ENCODE results near the gene ZDHHC19. TPM values are rescaled to one million over a fixed set of nuclear protein-coding genes. Genes with fewer than 3 reads are reported as not detected.

Gene ZDHHC19
- total RNA-seq, 1 donor from 2014 or later = not detected

DNA sequence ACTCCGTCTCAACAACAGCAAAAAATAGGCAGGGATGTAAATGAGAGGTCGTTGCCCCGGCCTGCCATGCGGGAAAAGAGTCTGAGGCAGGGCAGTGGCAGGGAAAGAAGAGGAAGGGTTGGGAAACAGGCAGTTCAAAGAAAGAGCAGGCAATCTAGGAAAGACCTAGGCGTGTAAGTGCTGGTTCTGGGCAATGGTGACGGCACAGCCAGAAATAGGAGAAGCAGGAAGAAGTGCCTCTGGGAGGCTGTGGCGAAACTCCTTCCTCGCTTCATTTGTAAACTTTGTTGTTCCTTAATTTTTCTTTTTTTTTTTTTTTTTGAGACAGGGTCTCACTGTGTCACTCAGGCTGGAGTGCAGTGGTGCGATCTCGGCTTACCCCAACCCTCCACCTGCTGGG is 9.4 kb upstream of the ZDHHC19 start:
- no peak overlapping the region for H3K4me3 ChIP-seq (ENCODE audit: low read depth, low read length)
- peaks cover 30% of the 10 kb centered on the region for H3K27me3 ChIP-seq (ENCODE audit: control insufficient read depth, insufficient read depth, low read length)
- DNase-seq (ENCODE audit: low read depth) = no peak
- H3K36me3 ChIP-seq (ENCODE audit: control insufficient read depth, insufficient read depth, low read length) = no peaks in the 10 kb centered on the region
- TF ChIP-seq, protein P1, sequence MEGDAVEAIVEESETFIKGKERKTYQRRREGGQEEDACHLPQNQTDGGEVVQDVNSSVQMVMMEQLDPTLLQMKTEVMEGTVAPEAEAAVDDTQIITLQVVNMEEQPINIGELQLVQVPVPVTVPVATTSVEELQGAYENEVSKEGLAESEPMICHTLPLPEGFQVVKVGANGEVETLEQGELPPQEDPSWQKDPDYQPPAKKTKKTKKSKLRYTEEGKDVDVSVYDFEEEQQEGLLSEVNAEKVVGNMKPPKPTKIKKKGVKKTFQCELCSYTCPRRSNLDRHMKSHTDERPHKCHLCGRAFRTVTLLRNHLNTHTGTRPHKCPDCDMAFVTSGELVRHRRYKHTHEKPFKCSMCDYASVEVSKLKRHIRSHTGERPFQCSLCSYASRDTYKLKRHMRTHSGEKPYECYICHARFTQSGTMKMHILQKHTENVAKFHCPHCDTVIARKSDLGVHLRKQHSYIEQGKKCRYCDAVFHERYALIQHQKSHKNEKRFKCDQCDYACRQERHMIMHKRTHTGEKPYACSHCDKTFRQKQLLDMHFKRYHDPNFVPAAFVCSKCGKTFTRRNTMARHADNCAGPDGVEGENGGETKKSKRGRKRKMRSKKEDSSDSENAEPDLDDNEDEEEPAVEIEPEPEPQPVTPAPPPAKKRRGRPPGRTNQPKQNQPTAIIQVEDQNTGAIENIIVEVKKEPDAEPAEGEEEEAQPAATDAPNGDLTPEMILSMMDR (IDR thresholded peaks at IDR 0.05; ENCODE audit: insufficient read depth, low read length, poor library complexity, severe bottlenecking) = no peak

DNA sequence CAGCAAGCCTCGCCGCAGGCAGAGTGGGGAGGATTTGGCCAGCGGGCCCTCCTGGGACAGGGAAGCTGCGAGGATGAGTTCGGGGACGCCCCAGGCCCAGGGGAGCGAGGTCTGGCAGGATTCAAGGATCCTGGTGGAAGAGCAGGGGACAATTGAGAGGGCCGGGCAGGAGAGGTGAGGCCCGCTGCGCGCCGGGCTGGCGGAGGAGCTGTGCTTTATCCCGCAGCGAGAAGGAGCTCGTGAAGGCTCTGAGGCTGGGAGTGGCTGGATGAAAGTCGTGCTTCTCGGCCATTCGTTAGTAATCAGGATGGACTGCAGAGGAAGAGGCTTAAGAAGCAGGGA is 8.7 kb upstream of the ZDHHC19 start:
- DNase-seq (ENCODE audit: low read depth) = no peak
- H3K36me3 ChIP-seq (ENCODE audit: control insufficient read depth, insufficient read depth, low read length) = no peaks in the 10 kb centered on the region
- TF ChIP-seq, protein P1 (IDR thresholded peaks at IDR 0.05; ENCODE audit: insufficient read depth, low read length, poor library complexity, severe bottlenecking) = no peak
- H3K4me3 ChIP-seq (ENCODE audit: low read depth, low read length) = no peak overlapping the region
- H3K27me3 ChIP-seq (ENCODE audit: control insufficient read depth, insufficient read depth, low read length) = peaks cover 33% of the 10 kb centered on the region

DNA sequence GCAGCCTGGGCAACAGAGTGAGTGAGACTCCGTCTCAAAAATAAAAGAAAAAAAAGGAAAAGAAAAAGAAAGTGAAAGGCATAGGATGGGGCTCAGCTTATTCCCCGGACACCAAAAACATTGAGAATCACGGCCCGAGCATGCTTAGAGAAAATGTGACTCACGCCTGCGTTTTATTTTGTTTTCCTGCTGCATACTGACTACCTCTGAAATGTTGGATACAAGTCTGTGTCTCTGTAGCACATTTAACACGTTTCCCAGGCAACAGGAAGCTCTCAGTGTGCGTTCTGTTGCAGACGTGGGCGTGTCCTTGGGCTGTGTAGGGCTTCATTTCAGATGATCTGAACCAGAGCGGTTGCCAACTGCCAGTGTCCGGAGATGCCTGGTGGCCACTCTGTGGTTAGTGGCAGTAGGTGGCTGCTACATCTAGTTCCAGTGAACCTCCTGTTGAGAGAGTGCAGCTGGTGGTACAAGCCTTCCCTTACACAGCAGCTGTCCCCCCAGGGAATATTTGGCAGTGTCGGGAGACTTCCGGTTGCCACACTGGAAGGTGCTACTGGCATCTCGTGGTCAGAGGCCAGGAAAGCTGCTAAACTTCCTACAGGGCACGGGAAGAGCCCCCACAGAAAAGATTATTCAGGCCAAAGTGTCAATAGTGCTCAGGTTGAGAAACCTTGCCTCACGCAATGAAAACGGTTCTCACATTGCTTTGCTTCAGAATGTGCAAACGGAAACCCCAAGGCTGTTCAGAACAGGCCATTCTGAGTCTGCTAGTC is 8.2 kb upstream of the ZDHHC19 start:
- no peak overlapping the region for H3K4me3 ChIP-seq (ENCODE audit: low read depth, low read length)
- peak; percentile 66 for DNase-seq (ENCODE audit: low read depth)

DNA sequence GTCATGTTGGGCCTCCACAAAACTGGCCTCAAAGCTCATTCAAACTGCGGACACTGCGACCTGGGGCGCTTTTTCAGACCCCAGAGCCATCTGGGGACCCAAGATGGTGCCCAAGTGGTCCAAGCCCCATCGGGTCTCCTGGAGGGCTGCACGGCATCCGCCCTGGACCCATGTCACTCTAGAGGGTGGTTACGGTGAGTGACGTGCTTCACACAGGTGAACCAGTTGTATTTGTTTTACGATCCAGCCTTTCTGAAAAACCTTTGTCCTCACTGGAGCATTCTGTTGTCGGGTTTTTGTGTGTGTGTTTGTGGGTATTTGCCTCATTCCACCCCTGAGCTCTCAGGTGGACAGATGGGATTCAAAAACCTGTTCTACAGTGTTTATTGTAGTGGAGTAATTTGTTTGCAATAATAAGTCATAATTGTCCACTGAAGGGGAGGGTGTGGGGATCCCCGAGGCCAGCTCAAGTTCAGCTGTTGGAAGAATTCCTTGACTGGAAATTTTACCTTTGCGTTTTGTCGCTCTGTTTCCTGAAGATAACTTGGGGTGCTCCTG is 7.0 kb upstream of the ZDHHC19 start:
- TF ChIP-seq, protein P1 (IDR thresholded peaks at IDR 0.05; ENCODE audit: insufficient read depth, low read length, poor library complexity, severe bottlenecking) = no peak
- DNase-seq (ENCODE audit: low read depth) = no peak
- no peak overlapping the region for H3K4me3 ChIP-seq (ENCODE audit: low read depth, low read length)

More for the DNA sequence above, 8.2 kb upstream of the ZDHHC19 start:
- no peaks in the 10 kb centered on the region for H3K36me3 ChIP-seq (ENCODE audit: control insufficient read depth, insufficient read depth, low read length)
- peaks cover 35% of the 10 kb centered on the region for H3K27me3 ChIP-seq (ENCODE audit: control insufficient read depth, insufficient read depth, low read length)
- TF ChIP-seq, protein P1 (IDR thresholded peaks at IDR 0.05; ENCODE audit: insufficient read depth, low read length, poor library complexity, severe bottlenecking) = no peak

DNA sequence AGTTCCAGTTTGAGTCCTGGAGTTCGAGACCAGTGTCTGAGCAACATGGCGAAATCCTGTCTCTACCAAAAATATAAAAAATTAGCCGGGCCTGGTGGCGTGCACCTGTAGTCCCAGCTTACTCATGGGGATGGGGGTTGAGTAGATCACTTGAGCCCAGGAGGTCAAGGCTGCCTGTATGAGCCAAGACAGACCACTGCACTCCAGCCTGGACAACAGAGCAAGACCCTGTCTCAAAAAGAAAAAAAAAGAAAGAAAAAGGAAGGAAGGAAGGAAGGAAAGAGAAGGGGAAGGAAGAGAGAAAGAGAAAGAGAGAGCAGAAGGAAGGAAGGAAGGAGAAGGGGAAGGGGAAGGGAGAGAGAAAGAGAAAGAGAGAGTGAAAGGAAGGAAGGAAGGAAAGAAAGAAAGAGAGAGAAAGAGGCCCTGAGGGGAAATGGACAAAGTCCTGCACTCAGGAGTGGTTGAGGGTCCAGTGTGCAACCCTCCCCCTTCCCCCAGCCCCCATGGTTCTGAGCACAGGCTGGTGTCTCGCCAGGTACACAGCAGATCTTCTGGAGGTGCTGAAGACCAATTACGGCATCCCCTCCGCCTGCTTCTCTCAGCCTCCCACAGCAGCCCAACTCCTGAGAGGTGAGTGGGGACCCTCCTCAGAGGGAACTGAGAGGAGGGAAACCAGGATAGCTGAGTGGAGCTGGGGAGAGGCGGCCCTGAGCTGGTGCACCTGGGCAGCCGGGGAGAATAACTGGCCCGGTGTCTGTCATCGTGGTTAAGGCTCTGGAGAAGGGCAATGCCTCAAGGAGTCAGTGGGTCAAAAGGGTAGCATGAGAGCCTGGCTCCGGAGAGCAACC is 6.3 kb upstream of the ZDHHC19 start:
- Histone ChIP-seq H3K27me3 (ENCODE audit: control insufficient read depth, insufficient read depth, low read length) (peaks cover 32% of the 10 kb centered on the region), H3K36me3 (ENCODE audit: control insufficient read depth, insufficient read depth, low read length) (no peaks in the 10 kb centered on the region), H3K4me3 (ENCODE audit: low read depth, low read length) (no peak overlapping the region)
- DNase-seq (ENCODE audit: low read depth) = no peak
- TF ChIP-seq, protein P1 (IDR thresholded peaks at IDR 0.05; ENCODE audit: insufficient read depth, low read length, poor library complexity, severe bottlenecking) = no peak

More for the DNA sequence above, 7.0 kb upstream of the ZDHHC19 start:
- Histone ChIP-seq H3K27me3 (ENCODE audit: control insufficient read depth, insufficient read depth, low read length) (peaks cover 34% of the 10 kb centered on the region), H3K36me3 (ENCODE audit: control insufficient read depth, insufficient read depth, low read length) (no peaks in the 10 kb centered on the region)
